Left ventricle myocardium superior (tissue), 1 donor: ENCODE data around the gene CAMP. TPM values are rescaled to one million over a fixed set of nuclear protein-coding genes. Genes with fewer than 3 reads are reported as not detected.
"Not testable (repeated sequence)": the region's sequence is repeated elsewhere in the genome, so short reads cannot be mapped to it uniquely, and the experiment has no call there.

Experiments used
- ATAC-seq: fragments of 200-7000 bp; cut with Tn5 transposase; one replicate; pipeline ENCODE4 v1.9.1; 2020; ENCODE audit warnings: mild to moderate bottlenecking, moderate library complexity
- DNase-seq: peaks from one replicate; pipeline ENCODE4 v3.0.0-alpha.2; 2020
- intact Hi-C: fragments of 100-400 bp; cut with micrococcal nuclease; formaldehyde crosslinking; loops from one replicate; pipeline ENCODE4 v1.11.0; 2022
- total RNA-seq: library from RNA; stranded (reverse); fragmentation: NEBNext Ultra II Directional; extraction: Animal tissue kit (Norgen Biotek cat#: 25700); gene quantifications from one replicate; pipeline ENCODE4 v1.2.1, GENCODE V29; 2021
- donor health status: DM: no; HTN: yes; CAD: no; lungs with severe emphysema.

Gene CAMP
- total RNA-seq, 1 donor from 2014 or later = not detected

DNA sequence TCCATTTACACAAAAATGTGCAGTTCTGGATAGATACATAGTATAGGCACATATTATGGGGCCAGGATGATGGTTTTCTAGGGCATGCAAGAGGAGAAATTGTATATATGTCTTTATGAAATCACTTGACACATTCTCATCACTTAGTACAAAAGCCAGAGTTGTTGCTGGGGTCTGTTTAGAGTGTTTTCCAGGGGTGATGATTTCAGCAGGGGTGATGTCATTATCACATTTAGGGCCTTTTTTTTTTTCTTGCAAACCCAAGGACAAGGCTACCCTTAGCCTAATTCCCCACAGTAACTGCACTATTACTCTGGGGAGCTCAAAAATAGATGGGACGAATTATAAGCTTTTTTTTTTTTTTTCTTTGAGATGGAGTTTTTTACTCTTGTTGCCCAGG is 21.2 kb downstream of the CAMP start:
- ATAC-seq = no peak
- intact Hi-C loops = no loop called here
- DNase-seq = no peak

DNA sequence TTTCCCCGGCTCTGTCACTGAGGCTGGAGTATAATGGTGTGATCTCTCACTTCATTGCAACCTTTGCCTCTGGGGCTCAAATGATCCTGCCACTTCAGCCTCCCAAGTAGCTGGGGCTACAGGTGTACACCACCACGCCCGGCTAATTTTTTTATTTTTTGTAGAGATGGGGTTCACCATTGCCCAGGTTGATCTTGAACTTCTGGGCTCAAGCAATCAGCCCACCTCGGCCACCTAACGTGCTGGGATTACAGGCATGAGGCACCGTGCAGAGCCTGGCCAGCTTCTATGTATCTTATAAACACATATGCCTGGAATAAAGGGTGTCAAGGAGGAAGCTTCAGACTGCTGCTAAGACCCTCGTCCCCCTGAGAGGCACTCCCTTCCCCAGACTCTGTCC is 21.8 kb downstream of the CAMP start:
- no peak for DNase-seq
- intact Hi-C loops = no loop called here
- ATAC-seq = no peak

DNA sequence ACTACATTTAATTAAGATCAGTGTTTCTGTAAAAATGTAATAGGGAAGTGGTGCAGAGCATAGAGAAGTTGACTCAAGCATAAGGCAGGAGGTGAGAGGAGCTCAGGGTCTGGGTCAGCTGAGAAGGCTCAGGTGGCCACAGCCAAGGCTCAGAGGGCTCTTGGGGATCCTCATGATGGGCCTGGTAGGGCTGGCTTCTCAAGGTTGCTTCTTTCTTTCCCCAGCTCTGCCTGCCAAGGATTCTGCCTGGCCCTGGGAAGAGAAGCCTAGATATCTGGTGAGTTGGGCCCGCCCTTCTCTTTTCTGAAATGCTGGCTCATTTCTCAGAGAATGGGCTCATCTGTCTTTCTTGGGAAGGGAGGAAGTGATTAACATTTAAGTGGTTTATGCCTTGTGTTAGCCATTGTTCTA is 24.1 kb downstream of the CAMP start:
- ATAC-seq = peak; percentile 63
- DNase-seq = no peak
- intact Hi-C loops = no loop called here

DNA sequence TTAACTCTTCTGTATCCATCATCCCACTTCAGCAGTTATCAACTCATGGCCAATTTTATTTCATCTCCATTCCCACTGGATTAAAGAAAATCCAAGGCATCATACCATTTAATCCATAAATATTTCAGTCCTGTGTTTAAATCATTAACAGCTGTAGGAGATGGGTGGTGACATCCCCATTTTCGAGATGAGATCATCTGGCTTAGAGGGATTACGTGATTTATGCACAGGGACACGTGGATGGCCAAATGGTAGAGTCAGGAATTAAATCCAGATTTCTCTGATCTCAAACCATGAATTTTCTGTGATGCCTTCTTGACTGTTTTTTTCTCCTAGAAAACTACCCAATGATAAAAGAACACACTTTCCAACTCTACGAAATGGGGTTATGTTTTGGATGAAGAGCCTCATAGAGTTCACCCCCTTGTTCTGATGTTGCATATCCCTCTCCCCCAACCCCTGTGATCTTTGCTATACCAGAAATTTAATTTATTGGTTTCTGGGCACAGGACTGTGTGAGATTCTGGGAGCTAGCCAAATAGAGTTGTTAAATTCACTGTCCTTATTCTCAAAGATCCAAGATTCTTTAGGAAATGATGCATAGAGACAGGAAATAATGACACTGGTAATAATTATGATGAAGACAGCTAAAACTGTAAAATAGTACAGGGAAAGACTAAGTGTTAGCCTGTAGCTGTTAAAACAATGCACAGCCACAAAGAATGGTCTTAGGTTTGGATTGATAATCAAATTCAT is 25.0 kb downstream of the CAMP start:
- DNase-seq (no peak), ATAC-seq (peak; percentile 48)
- intact Hi-C loops = no loop called here

DNA sequence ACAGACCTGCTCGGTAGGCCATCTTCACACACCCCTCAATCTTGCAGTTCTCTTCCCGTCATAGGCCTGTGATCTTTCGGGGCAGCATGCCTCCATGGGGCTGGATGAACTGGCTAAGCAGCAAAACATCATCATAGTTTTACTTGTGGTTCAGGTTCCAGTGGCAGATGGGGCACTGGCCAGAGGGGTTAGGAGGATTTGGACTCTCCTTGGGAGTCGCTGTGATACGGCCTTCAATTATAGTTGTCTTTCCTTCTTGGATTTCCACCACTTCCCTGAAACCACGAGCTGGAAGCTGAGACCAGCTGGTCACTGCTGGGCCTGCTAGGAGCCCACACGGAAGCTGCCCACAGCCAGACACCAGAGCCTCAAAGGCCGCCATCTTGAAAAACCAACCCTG is 33.3 kb downstream of the CAMP start:
- intact Hi-C loops = no loop called here
- no peak for DNase-seq
- no peak for ATAC-seq

DNA sequence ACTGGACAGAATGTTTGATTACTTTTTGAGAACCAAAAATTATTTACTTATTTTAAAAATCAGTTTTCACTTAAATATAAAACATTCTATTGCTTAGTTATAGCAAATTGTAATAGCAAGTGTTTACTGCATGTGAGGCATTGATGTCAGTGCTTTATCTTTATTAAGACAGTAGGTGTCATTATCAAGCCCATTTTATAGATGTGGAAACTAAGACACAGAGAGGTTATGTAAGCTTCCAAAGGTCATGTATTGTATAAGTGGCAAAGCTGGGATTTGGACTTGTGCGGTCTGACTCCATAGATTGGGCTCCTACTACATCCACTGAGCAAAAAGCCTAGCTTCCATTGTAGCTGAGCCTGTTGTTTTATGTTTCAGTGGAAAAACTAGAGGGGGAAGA is 35.2 kb downstream of the CAMP start:
- no peak for ATAC-seq
- intact Hi-C loops = no loop called here
- DNase-seq = no peak

DNA sequence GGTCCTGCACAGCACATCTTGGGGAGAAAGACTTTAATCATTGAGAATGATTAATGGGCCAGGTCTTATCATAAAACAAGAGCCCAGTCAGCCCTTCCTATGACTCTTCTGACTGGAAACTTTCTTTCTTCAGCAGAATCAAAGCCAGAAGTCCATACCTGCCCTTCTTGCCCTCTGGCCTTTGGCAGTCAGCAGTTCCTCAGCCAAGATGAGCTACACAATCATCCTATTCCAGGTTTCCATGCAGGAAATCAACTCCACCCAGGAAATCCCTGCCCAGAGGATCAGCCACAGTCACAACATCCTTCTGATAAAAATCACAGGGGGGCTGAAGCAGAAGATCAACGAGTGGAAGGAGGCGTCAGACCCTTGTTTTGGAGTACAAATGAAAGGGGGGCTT is 44.5 kb downstream of the CAMP start:
- intact Hi-C loops = no loop called here
- DNase-seq (no peak), ATAC-seq (no peak)

DNA sequence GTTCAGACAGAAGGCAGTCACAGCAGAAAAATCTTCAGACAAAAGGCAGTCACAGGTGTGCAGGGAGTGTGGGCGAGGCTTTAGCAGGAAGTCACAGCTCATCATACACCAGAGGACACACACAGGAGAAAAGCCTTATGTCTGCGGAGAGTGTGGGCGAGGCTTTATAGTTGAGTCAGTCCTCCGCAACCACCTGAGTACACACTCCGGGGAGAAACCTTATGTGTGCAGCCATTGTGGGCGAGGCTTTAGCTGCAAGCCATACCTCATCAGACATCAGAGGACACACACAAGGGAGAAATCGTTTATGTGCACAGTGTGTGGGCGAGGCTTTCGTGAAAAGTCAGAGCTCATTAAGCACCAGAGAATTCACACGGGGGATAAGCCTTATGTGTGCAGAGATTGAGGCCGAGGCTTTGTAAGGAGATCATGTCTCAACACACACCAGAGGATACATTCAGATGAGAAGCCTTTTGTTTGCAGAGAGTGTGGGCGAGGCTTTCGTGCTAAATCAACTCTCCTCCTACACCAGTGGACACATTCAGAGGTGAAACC is 45.2 kb downstream of the CAMP start:
- intact Hi-C loops = no loop called here
- ATAC-seq (no peak), DNase-seq (no peak)

DNA sequence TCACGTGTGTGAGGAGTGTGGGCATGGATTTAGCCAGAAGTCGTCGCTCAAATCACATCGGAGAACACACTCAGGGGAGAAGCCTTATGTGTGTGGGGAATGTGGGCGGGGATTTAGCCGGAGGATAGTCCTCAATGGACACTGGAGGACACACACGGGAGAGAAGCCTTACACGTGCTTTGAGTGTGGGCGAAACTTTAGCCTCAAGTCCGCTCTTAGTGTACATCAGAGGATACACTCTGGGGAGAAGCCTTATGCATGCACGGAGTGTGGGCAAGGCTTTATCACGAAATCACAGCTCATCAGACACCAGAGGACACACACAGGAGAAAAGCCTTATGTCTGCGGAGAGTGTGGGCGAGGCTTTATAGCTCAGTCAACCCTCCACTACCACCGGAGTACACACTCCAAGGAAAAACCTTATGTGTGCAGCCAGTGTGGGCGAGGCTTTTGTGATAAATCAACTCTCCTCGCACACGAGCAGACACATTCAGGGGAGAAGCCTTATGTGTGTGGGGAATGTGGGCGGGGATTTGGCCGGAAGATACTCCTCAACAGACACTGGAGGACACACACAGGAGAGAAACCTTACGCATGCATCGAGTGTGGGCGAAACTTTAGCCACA is 45.8 kb downstream of the CAMP start:
- DNase-seq (no peak), ATAC-seq (no peak)
- intact Hi-C loops = no loop called here

DNA sequence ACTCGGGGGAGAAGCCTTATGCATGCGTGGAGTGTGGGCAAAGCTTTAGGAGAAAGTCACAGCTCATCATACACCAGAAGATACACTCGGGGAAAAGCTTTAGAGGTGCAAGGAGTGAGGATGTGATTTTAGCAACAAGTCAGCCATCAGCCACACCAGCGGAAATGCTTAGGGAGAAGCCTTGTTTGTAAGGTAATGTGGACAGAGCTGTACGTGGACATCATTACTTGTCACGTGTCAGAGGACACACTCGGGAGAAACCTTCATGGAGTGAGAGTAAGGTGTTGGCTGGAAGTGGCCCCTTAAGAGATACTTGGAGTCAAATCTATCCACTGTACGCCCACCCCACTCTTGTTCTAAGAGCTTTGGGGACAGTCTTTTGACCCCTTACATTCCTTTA is 46.3 kb downstream of the CAMP start:
- no peak for ATAC-seq
- DNase-seq = no peak
- intact Hi-C loops = no loop called here

DNA sequence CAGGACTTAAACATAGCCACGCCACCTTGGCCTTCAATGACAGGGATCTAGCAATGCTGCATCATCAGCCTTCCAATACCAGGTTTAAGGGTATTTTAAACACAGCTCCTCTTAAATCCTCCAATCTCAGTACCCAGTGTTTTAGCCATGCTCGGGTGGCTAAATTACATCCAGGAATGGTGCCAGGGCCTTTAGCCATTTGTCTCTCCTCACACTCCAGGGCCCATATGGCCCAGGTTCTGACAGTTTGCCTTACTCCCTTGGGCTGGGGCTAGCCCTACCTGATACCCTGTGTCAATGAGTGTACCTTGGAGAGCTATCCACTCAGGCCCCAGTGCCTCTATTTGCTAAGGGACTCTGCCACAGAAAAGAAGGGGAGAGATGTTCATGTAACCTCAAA is 47.0 kb downstream of the CAMP start:
- ATAC-seq (no peak), DNase-seq (no peak)
- intact Hi-C loops = loop anchor here (10.0 kb wide), 1 partner anchor 164 kb away; the partner anchor contains the start of gene PLXNB1

DNA sequence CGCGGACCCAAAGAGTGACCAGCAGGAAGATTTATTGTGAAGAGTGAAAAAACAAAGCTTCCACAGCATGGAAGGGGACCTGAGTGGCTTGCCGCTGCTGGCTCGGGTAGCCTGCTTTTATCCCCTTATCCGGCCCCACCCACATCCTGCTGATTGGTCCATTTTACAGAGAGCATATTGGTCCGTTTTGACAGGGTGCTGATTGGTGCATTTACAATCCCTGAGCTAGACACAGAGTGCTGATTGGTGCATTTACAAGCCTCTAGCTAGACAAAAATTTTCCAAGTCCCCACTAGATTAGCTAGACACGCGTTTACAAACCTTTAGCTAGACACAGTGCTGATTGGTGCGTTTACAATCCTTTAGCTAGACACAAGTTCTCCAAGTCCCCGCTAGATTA is 47.9 kb downstream of the CAMP start:
- intact Hi-C loops = loop anchor here (10.0 kb wide), 1 partner anchor 164 kb away; the partner anchor contains the start of gene PLXNB1
- not testable (repeated sequence) for ATAC-seq, DNase-seq

DNA sequence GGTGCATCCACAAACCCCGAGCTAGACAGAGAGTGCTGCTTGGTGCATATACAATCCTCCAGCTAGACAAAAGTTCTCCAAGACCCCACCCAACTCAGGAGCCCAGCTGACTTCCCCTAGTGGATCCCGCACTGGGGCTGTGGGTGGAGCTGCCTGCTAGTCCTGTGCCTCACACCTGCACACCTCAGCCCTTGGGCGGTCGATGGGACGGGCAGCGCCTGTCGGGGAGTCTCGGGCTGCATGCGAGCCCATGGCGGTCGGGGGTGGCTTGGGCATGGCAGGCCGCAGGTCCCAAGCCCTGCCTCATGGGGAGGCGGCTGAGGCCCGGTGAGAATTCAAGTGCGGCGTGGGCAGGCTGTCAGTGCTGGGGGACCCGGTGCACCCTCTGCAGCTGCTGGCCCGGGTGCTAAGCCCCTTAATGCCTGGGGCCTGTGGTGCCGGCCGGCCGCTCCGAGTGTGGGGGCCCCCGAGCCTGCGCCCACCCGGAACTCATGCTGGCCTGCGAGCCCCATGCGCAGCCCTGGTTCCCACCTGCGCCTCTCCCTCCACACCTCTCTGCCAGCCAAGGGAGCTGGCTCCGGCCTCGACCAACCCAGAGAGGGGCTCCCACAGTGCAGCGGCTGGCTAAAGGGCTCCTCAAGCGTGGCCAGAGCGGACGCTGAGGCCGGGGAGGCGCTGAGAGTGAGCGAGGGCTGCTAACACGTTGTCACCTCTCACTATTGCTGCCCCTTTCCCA is 48.6 kb downstream of the CAMP start:
- no peak for DNase-seq
- intact Hi-C loops = loop anchor here (10.0 kb wide), 1 partner anchor 163 kb away; the partner anchor contains the start of gene PLXNB1
- no peak for ATAC-seq

DNA sequence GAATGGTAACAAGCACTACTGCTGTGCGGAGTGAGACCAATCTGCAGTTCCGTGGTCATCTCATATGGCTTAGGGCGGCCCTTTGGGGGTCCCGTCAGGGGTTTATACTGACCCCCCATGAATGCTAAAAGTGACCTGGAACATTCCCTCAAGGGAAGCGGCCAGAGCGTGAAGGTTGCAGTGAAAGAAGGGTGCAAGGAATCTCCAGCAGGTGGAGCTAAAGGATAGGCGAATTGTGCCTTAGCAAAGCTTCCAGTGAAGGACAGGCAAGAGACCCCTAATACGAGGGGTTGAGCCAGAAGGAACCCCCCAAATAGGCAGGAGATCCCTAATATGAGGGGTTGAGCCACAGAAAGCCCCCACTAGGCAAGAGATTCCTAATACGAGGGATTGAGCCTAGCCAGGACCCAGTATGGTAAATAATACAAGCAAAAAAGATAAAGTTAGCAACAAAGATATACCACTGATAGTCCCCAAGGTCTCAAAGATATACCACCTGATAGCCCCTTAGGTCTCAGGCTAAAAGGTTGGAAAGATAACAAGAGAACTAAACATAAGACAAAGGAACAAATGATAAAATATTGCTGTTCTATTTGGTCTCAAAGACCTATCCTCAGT is 50.4 kb downstream of the CAMP start:
- DNase-seq (no peak), ATAC-seq (peak; percentile 72)
- intact Hi-C loops = loop anchor here (10.0 kb wide), 1 partner anchor 161 kb away; the partner anchor contains the start of gene PLXNB1

DNA sequence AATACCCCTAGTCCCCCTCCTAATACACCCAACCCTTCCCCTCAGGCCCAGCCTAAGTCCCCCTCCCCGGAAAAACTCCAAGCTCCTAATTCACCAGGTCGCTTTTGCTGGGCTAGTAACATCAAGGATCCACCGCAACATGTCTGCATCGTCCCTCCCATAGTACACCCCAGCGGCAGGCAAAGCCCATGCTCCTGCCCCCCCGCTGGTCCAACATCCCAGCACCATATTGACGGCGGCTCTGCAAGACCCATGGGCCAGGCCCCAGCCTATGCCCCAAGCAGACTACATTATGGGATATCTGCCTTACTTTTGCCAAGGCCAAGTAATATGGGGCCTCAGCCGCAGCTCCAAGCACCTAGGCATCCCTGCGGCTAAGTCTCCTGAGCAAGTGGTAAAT is 51.2 kb downstream of the CAMP start:
- no peak for DNase-seq
- ATAC-seq = no peak
- intact Hi-C loops = loop anchor here (10.0 kb wide), 1 partner anchor 160 kb away; the partner anchor contains the start of gene PLXNB1
